Measurements from ENCODE around the gene KDM6B.
A peak's percentile ranks its signal among the peaks of the same experiment; 100 is the strongest.

KDM6B gene

DNA sequence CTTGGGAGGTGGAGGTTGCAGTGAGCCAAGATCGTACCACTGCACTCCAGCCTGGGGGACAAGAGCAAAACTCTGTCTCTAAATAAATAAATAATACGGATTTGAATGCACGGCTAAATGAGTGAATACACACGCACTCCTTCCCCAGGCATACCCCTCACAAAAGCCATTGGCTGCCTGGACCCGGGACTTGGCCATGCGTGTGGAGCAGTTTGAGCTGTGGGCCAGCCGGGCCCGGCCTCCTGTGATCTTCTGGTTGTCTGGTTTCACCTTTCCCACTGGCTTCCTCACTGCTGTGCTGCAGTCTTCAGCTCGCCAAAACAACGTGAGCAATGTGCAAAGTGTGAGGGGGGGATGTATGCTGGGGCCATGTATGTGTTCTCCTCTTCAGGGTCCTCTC, 1.6 kb upstream of the KDM6B start:
- Histone ChIP-seq H3K9ac (ENCODE audit: low read length) (no peak overlapping the region), H3K4me1 (ENCODE audit: low read length) (peaks cover 21% of the 10 kb centered on the region), H4K20me1 (ENCODE audit: insufficient read depth, low read length) (no peaks in the 10 kb centered on the region), H3K4me2 (ENCODE audit: low read depth, low read length) (no peak overlapping the region), H3K27me3 (replicated peaks; ENCODE audit: insufficient read depth, low read length) (peaks cover 57% of the 10 kb centered on the region), H3F3A (ENCODE audit: insufficient read depth, low read length) (peaks cover 26% of the 10 kb centered on the region), H2AFZ (ENCODE audit: low read length) (no peak overlapping the region), H3K9me2 (replicated peaks; ENCODE audit: insufficient read depth, low read length) (no peaks in the 10 kb centered on the region), H3K27ac (ENCODE audit: low read length) (no peak overlapping the region), H3K36me3 (replicated peaks; ENCODE audit: insufficient read depth, low read length) (no peaks in the 10 kb centered on the region), H3K9me3 (replicated peaks; ENCODE audit: insufficient read depth, low read length) (no peaks in the 10 kb centered on the region), H3K79me2 (ENCODE audit: low read length) (no peaks in the 10 kb centered on the region), H3K4me3 (ENCODE audit: low read length) (no peak overlapping the region)
- TF ChIP-seq, protein P1, sequence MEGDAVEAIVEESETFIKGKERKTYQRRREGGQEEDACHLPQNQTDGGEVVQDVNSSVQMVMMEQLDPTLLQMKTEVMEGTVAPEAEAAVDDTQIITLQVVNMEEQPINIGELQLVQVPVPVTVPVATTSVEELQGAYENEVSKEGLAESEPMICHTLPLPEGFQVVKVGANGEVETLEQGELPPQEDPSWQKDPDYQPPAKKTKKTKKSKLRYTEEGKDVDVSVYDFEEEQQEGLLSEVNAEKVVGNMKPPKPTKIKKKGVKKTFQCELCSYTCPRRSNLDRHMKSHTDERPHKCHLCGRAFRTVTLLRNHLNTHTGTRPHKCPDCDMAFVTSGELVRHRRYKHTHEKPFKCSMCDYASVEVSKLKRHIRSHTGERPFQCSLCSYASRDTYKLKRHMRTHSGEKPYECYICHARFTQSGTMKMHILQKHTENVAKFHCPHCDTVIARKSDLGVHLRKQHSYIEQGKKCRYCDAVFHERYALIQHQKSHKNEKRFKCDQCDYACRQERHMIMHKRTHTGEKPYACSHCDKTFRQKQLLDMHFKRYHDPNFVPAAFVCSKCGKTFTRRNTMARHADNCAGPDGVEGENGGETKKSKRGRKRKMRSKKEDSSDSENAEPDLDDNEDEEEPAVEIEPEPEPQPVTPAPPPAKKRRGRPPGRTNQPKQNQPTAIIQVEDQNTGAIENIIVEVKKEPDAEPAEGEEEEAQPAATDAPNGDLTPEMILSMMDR (IDR thresholded peaks at IDR 0.05; ENCODE audit: low read length) = no peak
- TF ChIP-seq EZH2phosphoT487 (IDR thresholded peaks at IDR 0.05; ENCODE audit: low read length) (no peak), EZH2 (optimal IDR thresholded peaks at IDR 0.05; ENCODE audit: low read depth, low read length) (no peak)
- no peak for DNase-seq

DNA sequence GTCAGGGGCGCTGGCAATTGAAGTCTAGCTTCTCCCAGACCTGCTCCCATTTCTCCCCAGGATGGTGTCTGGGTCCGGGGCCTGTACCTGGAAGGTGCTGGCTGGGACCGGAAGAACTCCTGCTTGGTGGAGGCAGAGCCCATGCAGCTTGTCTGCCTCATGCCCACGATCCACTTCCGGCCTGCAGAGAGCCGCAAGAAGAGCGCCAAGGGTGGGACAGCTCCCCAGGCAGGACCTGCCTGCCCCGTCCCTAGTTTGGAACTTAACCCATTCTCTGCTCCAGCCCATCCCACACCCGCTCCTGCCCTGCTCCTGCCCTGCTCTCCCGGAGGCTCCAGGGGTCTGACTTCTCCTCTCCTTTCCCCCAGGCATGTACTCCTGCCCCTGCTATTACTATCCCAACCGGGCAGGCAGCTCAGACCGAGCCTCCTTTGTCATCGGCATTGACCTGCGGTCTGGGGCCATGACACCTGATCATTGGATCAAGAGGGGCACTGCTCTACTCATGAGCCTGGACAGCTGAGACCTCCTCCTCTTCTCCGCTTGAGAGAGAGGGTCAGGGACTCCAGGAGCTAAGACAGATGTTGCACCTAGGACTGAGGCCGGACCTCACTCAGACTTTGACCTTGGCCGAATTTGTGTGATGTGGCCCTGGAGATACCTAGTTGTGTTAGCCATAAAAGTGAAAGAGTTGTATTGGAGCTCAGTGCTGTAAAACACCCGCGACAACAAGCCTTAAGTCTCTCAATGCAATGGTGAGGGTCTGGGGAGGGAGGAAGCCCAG, 814 bp upstream of the KDM6B start:
- Histone ChIP-seq H3K4me3 (ENCODE audit: low read length) (peak overlapping the region; percentile 93), H3K4me1 (ENCODE audit: low read length) (peaks cover 25% of the 10 kb centered on the region), H2AFZ (ENCODE audit: low read length) (peak overlapping the region; percentile 93), H3K27me3 (replicated peaks; ENCODE audit: insufficient read depth, low read length) (peaks cover 49% of the 10 kb centered on the region), H4K20me1 (ENCODE audit: insufficient read depth, low read length) (no peaks in the 10 kb centered on the region), H3K27ac (ENCODE audit: low read length) (no peak overlapping the region), H3F3A (ENCODE audit: insufficient read depth, low read length) (peaks cover 31% of the 10 kb centered on the region), H3K9ac (ENCODE audit: low read length) (no peak overlapping the region), H3K9me2 (replicated peaks; ENCODE audit: insufficient read depth, low read length) (no peaks in the 10 kb centered on the region), H3K9me3 (replicated peaks; ENCODE audit: insufficient read depth, low read length) (no peaks in the 10 kb centered on the region), H3K4me2 (ENCODE audit: low read depth, low read length) (peak overlapping the region; percentile 100), H3K79me2 (ENCODE audit: low read length) (no peaks in the 10 kb centered on the region), H3K36me3 (replicated peaks; ENCODE audit: insufficient read depth, low read length) (no peaks in the 10 kb centered on the region)
- TF ChIP-seq, protein P1 (IDR thresholded peaks at IDR 0.05; ENCODE audit: low read length) = no peak
- no peak for TF ChIP-seq EZH2phosphoT487 (IDR thresholded peaks at IDR 0.05; ENCODE audit: low read length)
- TF ChIP-seq EZH2 (optimal IDR thresholded peaks at IDR 0.05; ENCODE audit: low read depth, low read length) = no peak
- DNase-seq = no peak

DNA sequence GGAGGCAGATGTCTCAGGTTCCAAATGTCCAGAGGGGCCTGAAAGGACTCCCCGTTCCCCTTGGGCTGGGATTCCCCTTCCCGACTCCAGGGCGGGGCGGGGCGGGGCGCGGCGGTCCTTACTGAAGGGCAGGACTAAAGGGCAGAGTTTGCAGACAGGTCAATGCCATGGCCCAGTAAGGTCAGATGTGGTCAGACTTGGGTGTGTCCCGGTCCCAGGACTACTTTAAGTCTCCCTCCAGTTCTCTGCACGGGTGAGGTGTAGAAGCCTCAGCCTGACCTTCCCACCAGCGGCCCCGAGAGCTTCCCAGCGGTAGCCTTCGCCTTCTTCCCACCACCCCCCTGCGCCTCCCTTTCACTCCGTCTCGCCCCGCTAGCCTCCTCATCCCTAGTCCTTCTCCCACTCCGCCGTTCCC, 532 bp downstream of the KDM6B start:
- Histone ChIP-seq H3K9me3 (replicated peaks; ENCODE audit: insufficient read depth, low read length) (no peaks in the 10 kb centered on the region), H3F3A (ENCODE audit: insufficient read depth, low read length) (peaks cover 31% of the 10 kb centered on the region), H4K20me1 (ENCODE audit: insufficient read depth, low read length) (no peaks in the 10 kb centered on the region), H2AFZ (ENCODE audit: low read length) (peak overlapping the region; percentile 95), H3K4me2 (ENCODE audit: low read depth, low read length) (peak overlapping the region; percentile 100), H3K79me2 (ENCODE audit: low read length) (no peaks in the 10 kb centered on the region), H3K36me3 (replicated peaks; ENCODE audit: insufficient read depth, low read length) (no peaks in the 10 kb centered on the region), H3K4me3 (ENCODE audit: low read length) (peak overlapping the region; percentile 93), H3K9me2 (replicated peaks; ENCODE audit: insufficient read depth, low read length) (no peaks in the 10 kb centered on the region), H3K4me1 (ENCODE audit: low read length) (peaks cover 31% of the 10 kb centered on the region), H3K9ac (ENCODE audit: low read length) (peak overlapping the region; percentile 86; the same call in 1 of the 2 replicates), H3K27ac (ENCODE audit: low read length) (peak overlapping the region; percentile 92; the same call in 1 of the 2 replicates), H3K27me3 (replicated peaks; ENCODE audit: insufficient read depth, low read length) (peaks cover 36% of the 10 kb centered on the region)
- no peak for TF ChIP-seq EZH2phosphoT487 (IDR thresholded peaks at IDR 0.05; ENCODE audit: low read length)
- no peak for TF ChIP-seq EZH2 (optimal IDR thresholded peaks at IDR 0.05; ENCODE audit: low read depth, low read length)
- TF ChIP-seq, protein P1 (IDR thresholded peaks at IDR 0.05; ENCODE audit: low read length) = no peak
- peak; percentile 42 for DNase-seq

All from MM.1S (cell line).